Prostate gland (tissue), 2 donors: ENCODE data around the gene C1S. TPM values are rescaled to one million over a fixed set of nuclear protein-coding genes. Genes with fewer than 3 reads are reported as not detected.

Source experiments
- DNase-seq: peaks from one replicate; pipeline ENCODE4 v3.0.0-alpha.2; 2019; ENCODE audit warnings: low spot score
- H3K27ac ChIP-seq, 2 donors: fragments of 200-600 bp; sonication (generic); 2 replicates each; pipeline ENCODE4 v1.5.1; 2017 to 2019
- H3K27me3 ChIP-seq: fragments of 200-600 bp; sonication (generic); replicated peaks from 2 replicates; pipeline ENCODE4 v1.5.1; 2019; ENCODE audit not compliant: insufficient read depth
- H3K36me3 ChIP-seq, 2 donors: fragments of 200-600 bp; sonication (generic); 1 replicate in 1 of 2; 2 replicates in 1 of 2; pipeline versions ENCODE4 v1.5.1 to v1.8.1; 2017 to 2019
- H3K4me1 ChIP-seq: fragments of 200-600 bp; sonication (generic); replicated peaks from 2 replicates; pipeline ENCODE4 v1.5.1; 2019
- H3K4me3 ChIP-seq, 2 donors: fragments of 200-600 bp; sonication (generic); 2 replicates each; pipeline ENCODE4 v1.5.1; 2017 to 2019
- H3K9me3 ChIP-seq: fragments of 200-600 bp; sonication (generic); 2 replicates; pipeline ENCODE4 v1.5.1; 2017
- POLR2A ChIP-seq: fragments of 450-650 bp; IDR thresholded peaks from one replicate; pipeline ENCODE4 v1.6.1; 2016; ENCODE audit warnings: antibody characterized with exemption, mild to moderate bottlenecking
- POLR2AphosphoS5 ChIP-seq: sonication (generic); formaldehyde crosslinking; IDR thresholded peaks from one replicate; pipeline ENCODE4 v1.6.1; 2017; ENCODE audit warnings: antibody characterized with exemption
- WGBS: methylation state at CpG from one replicate; pipeline ENCODE4 v1.1.5; 2018; 5-methylcytosine and 5-hydroxymethylcytosine counted together
- intact Hi-C: fragments of 100-400 bp; cut with DNase I; formaldehyde crosslinking; loops from one replicate; pipeline ENCODE4 v1.14.2; 2022
- small RNA-seq, 2 donors: library from RNA; depleted of rRNA; stranded (forward); fragments of <200 nt; gene quantifications; one replicate each; pipeline ENCODE3, GENCODE V24; 2016
- total RNA-seq, 2 donors: library from RNA; depleted of rRNA; stranded (reverse); fragments of >200 nt; gene quantifications; one replicate each; pipeline ENCODE4 v1.1.0, GENCODE V29; 2016
- TF ChIP-seq, protein P1 (sequence below), 4 experiments: fragments of 200-600 bp in 2 of 4; fragments of 450-650 bp in 2 of 4; sonication (generic) in 2 of 4; IDR thresholded peaks; 1 replicate in 3 of 4; 2 replicates in 1 of 4; pipeline ENCODE4 v1.5.1; 2016 to 2019; ENCODE audit warnings: antibody characterized with exemption in 4 of 4, mild to moderate bottlenecking in 2 of 4, moderate library complexity in 2 of 4

The C1S gene
- total RNA-seq, 2 donors from 2014 or later = 52.7 to 176 TPM

DNA sequence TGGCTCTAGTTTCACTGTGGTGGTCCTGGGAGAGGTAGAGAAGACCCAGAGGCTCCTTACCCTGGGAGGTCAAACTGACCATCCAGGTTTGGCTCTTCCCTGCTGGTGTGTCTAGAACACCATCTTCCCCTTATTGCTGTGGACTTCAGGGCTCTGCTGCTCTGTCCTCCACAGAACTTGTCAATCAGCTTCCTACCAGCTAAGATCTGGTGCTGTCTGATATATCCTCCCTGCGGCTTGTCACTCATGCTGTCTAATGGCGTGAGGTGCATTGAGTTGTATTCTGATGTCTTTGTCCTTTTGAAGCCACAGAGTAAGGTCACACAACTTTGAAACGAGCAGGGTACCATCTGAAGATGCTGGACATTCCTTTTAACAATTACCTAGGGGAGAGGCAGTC is 55.7 kb downstream of the C1S start:
- DNase-seq = no peak
- H3K27ac ChIP-seq = no peak overlapping the region
- WGBS = 88% methylated on average over 3 of the region's 3 CpGs
- no peaks in the 10 kb centered on the region for H3K9me3 ChIP-seq
- H3K36me3 ChIP-seq = no peaks in the 10 kb centered on the region
- H3K4me3 ChIP-seq = no peak overlapping the region
- intact Hi-C loops = no loop called here
- no peaks in the 10 kb centered on the region for H3K4me1 ChIP-seq
- no peaks in the 10 kb centered on the region for H3K27me3 ChIP-seq
- TF ChIP-seq, protein P1, sequence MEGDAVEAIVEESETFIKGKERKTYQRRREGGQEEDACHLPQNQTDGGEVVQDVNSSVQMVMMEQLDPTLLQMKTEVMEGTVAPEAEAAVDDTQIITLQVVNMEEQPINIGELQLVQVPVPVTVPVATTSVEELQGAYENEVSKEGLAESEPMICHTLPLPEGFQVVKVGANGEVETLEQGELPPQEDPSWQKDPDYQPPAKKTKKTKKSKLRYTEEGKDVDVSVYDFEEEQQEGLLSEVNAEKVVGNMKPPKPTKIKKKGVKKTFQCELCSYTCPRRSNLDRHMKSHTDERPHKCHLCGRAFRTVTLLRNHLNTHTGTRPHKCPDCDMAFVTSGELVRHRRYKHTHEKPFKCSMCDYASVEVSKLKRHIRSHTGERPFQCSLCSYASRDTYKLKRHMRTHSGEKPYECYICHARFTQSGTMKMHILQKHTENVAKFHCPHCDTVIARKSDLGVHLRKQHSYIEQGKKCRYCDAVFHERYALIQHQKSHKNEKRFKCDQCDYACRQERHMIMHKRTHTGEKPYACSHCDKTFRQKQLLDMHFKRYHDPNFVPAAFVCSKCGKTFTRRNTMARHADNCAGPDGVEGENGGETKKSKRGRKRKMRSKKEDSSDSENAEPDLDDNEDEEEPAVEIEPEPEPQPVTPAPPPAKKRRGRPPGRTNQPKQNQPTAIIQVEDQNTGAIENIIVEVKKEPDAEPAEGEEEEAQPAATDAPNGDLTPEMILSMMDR (IDR thresholded peaks at IDR 0.05) = no peak
- TF ChIP-seq POLR2AphosphoS5 (no peak), POLR2A (no peak)

DNA sequence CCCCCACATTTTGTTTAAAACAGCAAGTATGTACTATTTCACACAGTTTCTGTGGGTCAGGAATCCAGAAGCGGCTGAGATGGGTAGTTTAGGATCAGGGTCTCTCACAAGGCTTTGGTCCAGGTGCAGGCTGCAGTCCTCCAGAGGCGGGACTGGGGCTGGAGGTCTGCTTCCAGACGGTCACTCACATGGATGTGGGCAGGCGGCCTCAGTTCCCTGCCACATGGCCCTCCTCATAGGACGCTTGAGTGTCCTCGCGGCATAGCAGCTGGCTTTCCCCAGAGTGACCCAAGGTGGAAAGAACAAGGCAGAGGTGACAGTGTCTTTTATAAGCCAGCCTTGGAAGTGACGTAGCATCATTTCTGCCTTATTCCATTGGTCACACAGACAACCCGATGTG is 56.4 kb downstream of the C1S start:
- 93% methylated on average over 9 of the region's 9 CpGs for WGBS
- no peaks in the 10 kb centered on the region for H3K9me3 ChIP-seq
- no peak for DNase-seq
- H3K36me3 ChIP-seq = no peaks in the 10 kb centered on the region
- TF ChIP-seq POLR2A = no peak
- TF ChIP-seq, protein P1 (IDR thresholded peaks at IDR 0.05) = no peak
- TF ChIP-seq POLR2AphosphoS5 = no peak
- H3K27ac ChIP-seq = no peak overlapping the region
- H3K4me1 ChIP-seq = no peaks in the 10 kb centered on the region
- H3K4me3 ChIP-seq = no peak overlapping the region
- H3K27me3 ChIP-seq = no peaks in the 10 kb centered on the region
- intact Hi-C loops = no loop called here

DNA sequence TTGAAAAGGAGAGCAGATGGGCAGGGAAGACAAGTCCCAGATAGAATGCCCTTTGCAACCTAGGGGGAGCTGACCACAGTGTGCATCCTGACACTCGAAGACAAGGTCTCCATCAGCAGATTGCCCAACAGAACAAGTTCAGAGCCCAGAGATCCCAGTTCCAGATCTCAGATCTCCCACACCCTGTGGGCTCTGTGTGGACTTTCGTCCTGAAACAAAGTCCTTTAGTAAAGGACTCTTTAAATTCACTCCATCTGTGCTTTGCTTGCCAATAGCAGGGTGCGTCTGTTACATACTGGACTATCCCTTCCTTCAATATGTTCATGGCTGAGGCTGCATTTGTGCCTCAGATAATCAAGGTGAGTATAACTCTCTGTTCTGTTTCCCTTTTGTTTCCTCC is 57.2 kb downstream of the C1S start:
- Histone ChIP-seq H3K36me3 (no peaks in the 10 kb centered on the region), H3K27ac (no peak overlapping the region), H3K27me3 (no peaks in the 10 kb centered on the region), H3K9me3 (no peaks in the 10 kb centered on the region), H3K4me1 (no peaks in the 10 kb centered on the region), H3K4me3 (no peak overlapping the region)
- DNase-seq = no peak
- TF ChIP-seq, protein P1 (IDR thresholded peaks at IDR 0.05) = no peak
- TF ChIP-seq POLR2A = no peak
- TF ChIP-seq POLR2AphosphoS5 = no peak
- WGBS = 91% methylated on average over 3 of the region's 3 CpGs
- intact Hi-C loops = no loop called here

DNA sequence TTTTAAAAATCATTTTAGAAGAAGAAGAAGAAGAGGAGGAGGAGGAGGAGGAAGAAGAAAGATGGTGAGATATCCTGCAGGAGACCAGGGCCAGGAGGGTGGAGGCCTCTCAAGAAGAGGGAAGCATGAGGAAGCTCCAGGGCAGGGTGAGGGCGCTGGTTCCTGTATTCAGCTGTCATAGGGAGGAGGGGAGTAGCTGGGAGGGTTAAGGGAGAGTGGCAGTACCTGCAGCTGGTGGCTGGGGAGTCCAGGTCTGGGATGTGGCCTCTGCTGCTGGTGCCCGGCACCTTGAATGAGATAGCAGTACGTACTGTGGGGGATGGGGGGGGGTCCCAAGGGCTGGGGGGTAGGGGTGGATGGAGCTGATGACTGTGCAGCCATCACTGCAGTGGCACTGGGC is 58.4 kb downstream of the C1S start:
- Histone ChIP-seq H3K9me3 (no peaks in the 10 kb centered on the region), H3K36me3 (no peaks in the 10 kb centered on the region), H3K27me3 (no peaks in the 10 kb centered on the region), H3K4me1 (no peaks in the 10 kb centered on the region), H3K4me3 (no peak overlapping the region), H3K27ac (no peak overlapping the region)
- intact Hi-C loops = no loop called here
- DNase-seq = no peak
- TF ChIP-seq, protein P1 (IDR thresholded peaks at IDR 0.05) = no peak
- no peak for TF ChIP-seq POLR2A
- WGBS = 85% methylated on average over 3 of the region's 3 CpGs

DNA sequence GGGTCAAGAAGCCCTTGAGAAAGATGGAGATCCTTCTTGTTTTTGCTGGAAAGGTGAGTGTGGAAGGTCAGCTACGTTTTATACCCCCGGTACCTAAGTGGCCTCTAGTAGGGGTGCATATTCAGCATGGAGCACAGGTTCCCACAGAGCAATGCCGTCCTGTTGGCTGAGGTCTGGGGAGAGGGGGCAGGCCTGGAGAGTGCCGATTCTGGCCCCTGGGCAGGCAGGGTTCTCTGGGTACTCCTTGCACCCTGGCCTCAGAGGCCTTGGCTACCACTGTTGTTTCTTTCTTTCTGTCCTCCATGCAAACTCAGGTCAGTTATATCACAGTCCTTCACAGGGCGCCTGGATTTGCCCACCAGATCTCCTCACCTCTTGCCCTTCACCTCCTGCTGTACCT is 59.6 kb downstream of the C1S start:
- Histone ChIP-seq H3K4me3 (no peak overlapping the region), H3K27ac (no peak overlapping the region), H3K4me1 (no peaks in the 10 kb centered on the region), H3K27me3 (no peaks in the 10 kb centered on the region), H3K36me3 (no peaks in the 10 kb centered on the region), H3K9me3 (no peaks in the 10 kb centered on the region)
- intact Hi-C loops = no loop called here
- DNase-seq = no peak
- TF ChIP-seq POLR2AphosphoS5 (no peak), POLR2A (no peak)
- TF ChIP-seq, protein P1 (IDR thresholded peaks at IDR 0.05) = no peak
- 87% methylated on average over 5 of the region's 5 CpGs for WGBS

Small RNA genes within 50 kb of the gene (small RNA-seq; reads per million reads assigned to genes)
- gene AC006512.1 (0 reads per million in 2 donors), gene RNU6-485P (0 reads per million in 2 donors)

Other genes with a start within 250 kb of the C1S start
- 1 to 10 TPM; 4.3 to 4.4 TPM for gene GPR162, start 238.9 kb upstream of the C1S start, total RNA-seq
- 10 to 100 TPM; 25.7 to 28.8 TPM for gene P3H3, start 232.3 kb upstream of the C1S start, total RNA-seq
- gene GNB3, start 219.8 kb upstream of the C1S start, total RNA-seq = 1 to 10 TPM; 2.3 to 2.4 TPM
- 10 to 100 TPM in 1 of 2 donors, 1 to 10 TPM in 1; 1.7 to 16.2 TPM for gene CDCA3, start 209.4 kb upstream of the C1S start, total RNA-seq
- gene USP5, start 208.6 kb upstream of the C1S start, total RNA-seq = 10 to 100 TPM; 58.3 to 84.1 TPM
- gene TPI1, start 193.2 kb upstream of the C1S start, total RNA-seq = 100 to 1,000 TPM; 404 to 443 TPM
- gene SPSB2, start 187.4 kb upstream of the C1S start, total RNA-seq = 10 to 100 TPM; 12.7 to 23.5 TPM
- 10 to 100 TPM; 15.9 to 25.3 TPM for gene LRRC23, start 155.9 kb upstream of the C1S start, total RNA-seq
- gene ENO2, start 146.1 kb upstream of the C1S start, total RNA-seq = 10 to 100 TPM in 1 of 2 donors, 1 to 10 TPM in 1; 6.9 to 13.0 TPM
- 100 to 1,000 TPM in 1 of 2 donors, 10 to 100 TPM in 1; 93.0 to 129 TPM for gene ATN1, start 132.8 kb upstream of the C1S start, total RNA-seq
- gene RNU7-1, start 116.9 kb upstream of the C1S start, total RNA-seq = not detected
- 100 to 1,000 TPM; 352 to 711 TPM for gene C12orf57, start 116.7 kb upstream of the C1S start, total RNA-seq
- gene PTPN6, start 109.4 kb upstream of the C1S start, total RNA-seq = 10 to 100 TPM; 30.6 to 43.2 TPM
- gene PHB2, start 90.1 kb upstream of the C1S start, total RNA-seq = 100 to 1,000 TPM; 177 to 230 TPM
- gene EMG1, start 89.8 kb upstream of the C1S start, total RNA-seq = 10 to 100 TPM; 37.7 to 46.3 TPM
- 10 to 100 TPM; 59.9 to 86.9 TPM for gene LPCAT3, start 42.2 kb upstream of the C1S start, total RNA-seq
- gene C1R, start 31.7 kb downstream of the C1S start, total RNA-seq = 100 to 1,000 TPM; 104 to 261 TPM
- 10 to 100 TPM; 48.2 to 86.2 TPM for gene C1RL, start 48.5 kb downstream of the C1S start, total RNA-seq
- 1 to 10 TPM; 2.4 to 3.5 TPM for gene RBP5, start 68.2 kb downstream of the C1S start, total RNA-seq
- 10 to 100 TPM in 1 of 2 donors, 1 to 10 TPM in 1; 7.7 to 45.7 TPM for gene CLSTN3, start 69.7 kb downstream of the C1S start, total RNA-seq
- gene PEX5, start 129.0 kb downstream of the C1S start, total RNA-seq = 10 to 100 TPM; 26.2 to 78.6 TPM
- gene ACSM4, start 243.4 kb downstream of the C1S start, total RNA-seq = under 1 TPM in 1 of 2 donors, not detected in 1; 0.91 TPM